H1 (cell line): ENCODE results near the gene LAMTOR4.

Experiments
- CEBPB ChIP-seq: IDR thresholded peaks from 2 replicates; pipeline ENCODE4 v1.6.1; 2012; ENCODE audit warnings: low read depth, low read length
- EGR1 ChIP-seq: IDR thresholded peaks from 2 replicates; pipeline ENCODE4 v1.6.1; 2011; ENCODE audit warnings: low read depth, low read length, borderline replicate concordance
- EZH2 ChIP-seq: fragments of 200-600 bp; sonication (generic); IDR thresholded peaks from 2 replicates; pipeline ENCODE4 v1.7.1; 2012; ENCODE audit warnings: low read depth, mild to moderate bottlenecking, moderate library complexity, low read length, inconsistent platforms; ENCODE audit not compliant: severe bottlenecking
- KDM1A ChIP-seq: fragments of 200-600, 300-600 bp; sonication (generic); IDR thresholded peaks from 2 replicates; pipeline ENCODE4 v1.7.1; 2016; ENCODE audit warnings: mild to moderate bottlenecking, low read length, borderline replicate concordance
- POLR2A ChIP-seq, 2 experiments: IDR thresholded peaks; 1 replicate in 1 of 2; 2 replicates in 1 of 2; pipeline ENCODE4 v1.6.1; 2011; ENCODE audit warnings: low read depth in 2 of 2, low read length in 2 of 2, mild to moderate bottlenecking in 2 of 2; ENCODE audit errors: control extremely low read depth in 1 of 2
- POLR2AphosphoS5 ChIP-seq: IDR thresholded peaks from 2 replicates; pipeline ENCODE4 v1.6.1; 2011; ENCODE audit warnings: low read depth, low read length
- TAF7 ChIP-seq: optimal IDR thresholded peaks from 2 replicates; pipeline ENCODE3; 2011; ENCODE audit warnings: low read depth, mild to moderate bottlenecking, inconsistent platforms, low read length, moderate library complexity, borderline replicate concordance
- YY1 ChIP-seq: IDR thresholded peaks from 2 replicates; pipeline ENCODE4 v1.6.1; 2011; ENCODE audit warnings: low read depth, mild to moderate bottlenecking, low read length
- ZNF274 ChIP-seq: IDR thresholded peaks from 2 replicates; pipeline ENCODE4 v1.7.0; 2012; ENCODE audit warnings: low read length, borderline replicate concordance; ENCODE audit errors: extremely low read depth
- TF ChIP-seq, protein P1 (sequence below), 3 experiments: IDR thresholded peaks; 1 replicate in 2 of 3; 2 replicates in 1 of 3; pipeline versions ENCODE4 v1.5.1 to v1.6.1; 2011; ENCODE audit warnings: low read length in 3 of 3, mild to moderate bottlenecking in 3 of 3, inconsistent platforms in 2 of 3, low read depth in 1 of 3, moderate library complexity in 1 of 3; ENCODE audit not compliant: insufficient read depth in 1 of 3; ENCODE audit errors: control extremely low read depth in 1 of 3

DNA sequence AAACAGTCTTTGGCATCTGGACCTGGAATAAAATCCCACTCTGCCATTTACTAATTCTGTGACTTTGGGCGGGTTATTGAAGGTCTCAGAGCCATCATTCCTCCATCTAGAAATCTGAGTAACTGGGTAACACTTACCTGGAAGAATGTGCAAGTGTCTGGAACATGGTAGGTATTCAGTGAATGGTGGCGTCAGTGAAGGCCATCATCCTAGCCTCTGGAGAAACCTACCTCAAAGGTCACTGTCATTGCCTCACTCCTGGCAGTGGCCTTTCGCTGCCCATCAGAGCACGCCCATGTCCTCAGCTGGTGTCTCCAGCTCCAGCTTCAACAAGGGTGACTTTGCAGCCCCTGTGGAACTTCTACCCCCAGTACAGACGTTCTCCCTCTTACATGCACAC, 15.2 kb downstream of the LAMTOR4 start:
- TF ChIP-seq, protein P1, sequence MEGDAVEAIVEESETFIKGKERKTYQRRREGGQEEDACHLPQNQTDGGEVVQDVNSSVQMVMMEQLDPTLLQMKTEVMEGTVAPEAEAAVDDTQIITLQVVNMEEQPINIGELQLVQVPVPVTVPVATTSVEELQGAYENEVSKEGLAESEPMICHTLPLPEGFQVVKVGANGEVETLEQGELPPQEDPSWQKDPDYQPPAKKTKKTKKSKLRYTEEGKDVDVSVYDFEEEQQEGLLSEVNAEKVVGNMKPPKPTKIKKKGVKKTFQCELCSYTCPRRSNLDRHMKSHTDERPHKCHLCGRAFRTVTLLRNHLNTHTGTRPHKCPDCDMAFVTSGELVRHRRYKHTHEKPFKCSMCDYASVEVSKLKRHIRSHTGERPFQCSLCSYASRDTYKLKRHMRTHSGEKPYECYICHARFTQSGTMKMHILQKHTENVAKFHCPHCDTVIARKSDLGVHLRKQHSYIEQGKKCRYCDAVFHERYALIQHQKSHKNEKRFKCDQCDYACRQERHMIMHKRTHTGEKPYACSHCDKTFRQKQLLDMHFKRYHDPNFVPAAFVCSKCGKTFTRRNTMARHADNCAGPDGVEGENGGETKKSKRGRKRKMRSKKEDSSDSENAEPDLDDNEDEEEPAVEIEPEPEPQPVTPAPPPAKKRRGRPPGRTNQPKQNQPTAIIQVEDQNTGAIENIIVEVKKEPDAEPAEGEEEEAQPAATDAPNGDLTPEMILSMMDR (IDR thresholded peaks at IDR 0.05; ENCODE audit: control extremely low read depth in 1 of 3, insufficient read depth in 1 of 3, low read depth in 1 of 3, low read length in 3 of 3), result no peak
- TF ChIP-seq POLR2A (IDR thresholded peaks at IDR 0.05; ENCODE audit: control extremely low read depth in 1 of 2, low read depth in 2 of 2, low read length in 2 of 2) (no peak), KDM1A (no peak), ZNF274 (no peak), CEBPB (no peak), EGR1 (no peak), POLR2AphosphoS5 (no peak), EZH2 (no peak), TAF7 (no peak), YY1 (no peak)
